ENCODE measurements around the gene LYRM2.

DNA sequence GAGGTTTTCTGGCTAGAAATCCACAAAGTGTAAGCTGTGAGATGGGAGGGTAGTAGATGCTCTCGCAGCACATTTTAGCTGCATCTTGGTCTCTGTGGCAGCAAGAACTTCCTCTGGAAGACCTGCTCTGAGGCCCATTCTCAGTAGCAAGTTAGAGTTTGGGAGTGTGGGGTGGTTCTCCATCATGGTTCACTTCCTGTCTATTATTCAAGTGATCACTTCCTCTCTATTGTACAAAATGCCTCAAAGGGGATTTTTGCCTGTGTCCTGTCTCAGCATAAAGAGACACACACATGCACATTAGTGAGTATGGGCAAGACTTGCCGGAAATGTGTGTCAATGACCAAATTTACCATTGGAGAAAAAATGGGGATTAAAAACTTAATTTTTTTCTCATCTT, 42.5 kb downstream of the LYRM2 start:
- TF ChIP-seq EP300 (IDR thresholded peaks at IDR 0.05) (no peak), POLR2A (IDR thresholded peaks at IDR 0.05) (no peak)
- TF ChIP-seq, protein P1, sequence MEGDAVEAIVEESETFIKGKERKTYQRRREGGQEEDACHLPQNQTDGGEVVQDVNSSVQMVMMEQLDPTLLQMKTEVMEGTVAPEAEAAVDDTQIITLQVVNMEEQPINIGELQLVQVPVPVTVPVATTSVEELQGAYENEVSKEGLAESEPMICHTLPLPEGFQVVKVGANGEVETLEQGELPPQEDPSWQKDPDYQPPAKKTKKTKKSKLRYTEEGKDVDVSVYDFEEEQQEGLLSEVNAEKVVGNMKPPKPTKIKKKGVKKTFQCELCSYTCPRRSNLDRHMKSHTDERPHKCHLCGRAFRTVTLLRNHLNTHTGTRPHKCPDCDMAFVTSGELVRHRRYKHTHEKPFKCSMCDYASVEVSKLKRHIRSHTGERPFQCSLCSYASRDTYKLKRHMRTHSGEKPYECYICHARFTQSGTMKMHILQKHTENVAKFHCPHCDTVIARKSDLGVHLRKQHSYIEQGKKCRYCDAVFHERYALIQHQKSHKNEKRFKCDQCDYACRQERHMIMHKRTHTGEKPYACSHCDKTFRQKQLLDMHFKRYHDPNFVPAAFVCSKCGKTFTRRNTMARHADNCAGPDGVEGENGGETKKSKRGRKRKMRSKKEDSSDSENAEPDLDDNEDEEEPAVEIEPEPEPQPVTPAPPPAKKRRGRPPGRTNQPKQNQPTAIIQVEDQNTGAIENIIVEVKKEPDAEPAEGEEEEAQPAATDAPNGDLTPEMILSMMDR (IDR thresholded peaks at IDR 0.05) = no peak
